ENCODE data around the gene ITIH1. TPM values are rescaled to one million over a fixed set of nuclear protein-coding genes. Genes with fewer than 3 reads are reported as not detected.

Gene ITIH1
- total RNA-seq, 1 donor from 2014 or later = not detected

- Mint-ChIP-seq H3K27me3 (ENCODE audit: unreplicated experiment) (no peaks in the 10 kb centered on the region), H3K36me3 (ENCODE audit: unreplicated experiment) (peaks cover 55% of the 10 kb centered on the region), H3K4me3 (ENCODE audit: unreplicated experiment) (no peak overlapping the region), H3K27ac (ENCODE audit: unreplicated experiment) (no peak overlapping the region), H3K4me1 (ENCODE audit: unreplicated experiment) (no peaks in the 10 kb centered on the region), H3K9me3 (ENCODE audit: unreplicated experiment) (peaks cover 7% of the 10 kb centered on the region)
- TF ChIP-seq CTCF (IDR thresholded peaks at IDR 0.05) = no peak
- DNase-seq (ENCODE audit: extremely low spot score, unreplicated experiment) = no peak
These were observed 23.0 kb upstream of the ITIH1 start for GRCh38 chr3:52754373-52754772.

DNA sequence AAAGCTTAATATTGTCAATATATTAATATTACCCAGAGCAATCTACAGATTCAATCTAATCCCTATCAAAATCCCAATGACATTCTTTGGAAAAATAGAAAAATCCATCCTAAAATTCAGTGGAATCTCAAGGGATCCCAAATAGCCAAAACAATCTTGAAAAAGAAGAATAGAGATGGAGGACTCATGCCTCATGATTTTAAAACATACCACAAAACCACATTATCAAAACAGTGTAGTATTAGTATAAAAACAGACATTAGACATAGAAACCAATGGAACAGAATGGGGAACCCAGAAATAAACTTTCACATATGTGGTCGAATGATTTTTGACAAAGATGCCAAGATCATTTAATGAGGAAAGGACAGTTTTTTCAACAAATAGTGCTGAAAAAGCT lies 21.3 kb upstream of the ITIH1 start:
- no peak for DNase-seq (ENCODE audit: extremely low spot score, unreplicated experiment)
- Mint-ChIP-seq H3K4me3 (ENCODE audit: unreplicated experiment) (no peak overlapping the region), H3K27me3 (ENCODE audit: unreplicated experiment) (no peaks in the 10 kb centered on the region), H3K9me3 (ENCODE audit: unreplicated experiment) (peaks cover 7% of the 10 kb centered on the region), H3K4me1 (ENCODE audit: unreplicated experiment) (no peaks in the 10 kb centered on the region), H3K36me3 (ENCODE audit: unreplicated experiment) (peaks cover 59% of the 10 kb centered on the region), H3K27ac (ENCODE audit: unreplicated experiment) (no peak overlapping the region)
- TF ChIP-seq CTCF (IDR thresholded peaks at IDR 0.05) = no peak

DNA sequence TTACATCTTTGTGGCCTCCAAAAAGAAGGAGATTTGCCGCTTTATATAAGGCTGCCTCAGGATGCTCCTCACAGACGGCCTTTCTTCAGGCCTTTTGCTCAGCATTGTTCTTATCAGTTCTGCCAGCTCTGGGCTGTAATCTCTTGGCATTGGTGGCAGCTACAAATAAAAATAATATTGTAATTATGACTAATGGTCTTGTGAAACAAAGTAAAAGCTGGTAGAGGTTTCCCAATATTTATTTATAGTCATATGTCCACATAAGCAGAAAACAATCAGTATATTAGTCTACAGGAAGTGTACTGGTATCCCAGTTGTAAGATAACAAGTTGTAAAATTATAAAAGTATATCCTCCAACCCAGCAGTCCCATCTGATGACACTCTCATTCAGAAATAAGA lies 13.9 kb upstream of the ITIH1 start:
- Mint-ChIP-seq H3K27me3 (ENCODE audit: unreplicated experiment) (no peaks in the 10 kb centered on the region), H3K36me3 (ENCODE audit: unreplicated experiment) (peaks cover 44% of the 10 kb centered on the region), H3K9me3 (ENCODE audit: unreplicated experiment) (no peaks in the 10 kb centered on the region), H3K27ac (ENCODE audit: unreplicated experiment) (no peak overlapping the region), H3K4me1 (ENCODE audit: unreplicated experiment) (no peaks in the 10 kb centered on the region), H3K4me3 (ENCODE audit: unreplicated experiment) (no peak overlapping the region)
- no peak for DNase-seq (ENCODE audit: extremely low spot score, unreplicated experiment)
- TF ChIP-seq CTCF (IDR thresholded peaks at IDR 0.05) = no peak

- Mint-ChIP-seq H3K9me3 (ENCODE audit: unreplicated experiment) (no peaks in the 10 kb centered on the region), H3K36me3 (ENCODE audit: unreplicated experiment) (peaks cover 5% of the 10 kb centered on the region), H3K27me3 (ENCODE audit: unreplicated experiment) (no peaks in the 10 kb centered on the region), H3K27ac (ENCODE audit: unreplicated experiment) (peak overlapping the region; percentile 17), H3K4me3 (ENCODE audit: unreplicated experiment) (peak overlapping the region; percentile 94), H3K4me1 (ENCODE audit: unreplicated experiment) (peaks cover 16% of the 10 kb centered on the region)
- DNase-seq (ENCODE audit: extremely low spot score, unreplicated experiment) = no peak
- no peak for TF ChIP-seq CTCF (IDR thresholded peaks at IDR 0.05)
These were observed 7.5 kb upstream of the ITIH1 start for GRCh38 chr3:52769786-52770455.

DNA sequence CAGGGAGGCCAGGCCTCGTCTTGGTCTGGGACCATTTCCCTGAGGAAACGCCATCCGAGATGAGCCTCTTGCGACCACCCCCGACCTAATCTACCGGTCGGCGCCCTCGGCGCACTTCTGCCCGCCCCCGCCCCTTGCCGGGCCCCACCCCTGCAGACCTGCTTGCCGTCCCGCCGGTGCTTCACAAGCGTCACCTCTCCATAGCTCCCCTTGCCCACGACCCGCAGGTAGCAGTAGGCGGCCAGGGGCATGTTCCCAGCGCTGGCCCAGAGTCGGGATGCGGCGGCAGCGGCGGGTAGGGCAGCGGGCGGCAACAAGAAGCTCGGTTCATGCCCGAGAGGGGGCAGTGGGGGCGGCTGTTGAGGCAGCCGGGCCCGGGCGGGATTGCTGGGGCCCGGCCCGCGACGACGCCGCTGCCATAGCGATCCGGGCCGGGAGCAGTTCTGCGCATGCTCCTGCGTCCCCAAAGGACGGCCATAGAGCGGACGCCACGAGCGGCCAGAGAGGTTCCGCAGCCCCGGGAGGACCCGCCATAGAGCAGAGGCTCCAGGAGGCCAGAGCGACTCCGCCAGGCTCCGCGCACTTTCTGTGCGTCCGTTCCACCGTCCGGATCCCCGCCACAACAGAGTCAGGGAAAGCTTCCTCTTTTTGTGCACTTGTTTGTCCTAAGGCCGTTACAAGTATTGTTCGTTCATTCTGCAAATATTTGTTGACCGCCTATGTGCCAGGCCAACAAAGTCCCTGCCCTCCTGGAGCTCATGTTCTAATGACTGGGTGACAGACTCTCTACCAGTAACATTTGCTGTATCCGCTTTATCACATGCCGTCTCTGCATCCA lies 6.7 kb upstream of the ITIH1 start, which contains the start of gene NEK4:
Gene NEK4, minus strand, starts transcription at position 445 of the 838 bp plus-strand sequence. Its CDS starts 194 bp downstream, at position 251.
- peak within 1 kb of the TSS; percentile 94 for H3K4me3 Mint-ChIP-seq (ENCODE audit: unreplicated experiment)
- peak; percentile 97 for DNase-seq (ENCODE audit: extremely low spot score, unreplicated experiment)
- H3K27me3 Mint-ChIP-seq (ENCODE audit: unreplicated experiment) = no peaks in the 10 kb centered on the region
- peaks cover 1% of the 10 kb centered on the region for H3K36me3 Mint-ChIP-seq (ENCODE audit: unreplicated experiment)
- H3K4me1 Mint-ChIP-seq (ENCODE audit: unreplicated experiment) = peaks cover 16% of the 10 kb centered on the region
- H3K27ac Mint-ChIP-seq (ENCODE audit: unreplicated experiment) = peak within 1 kb of the TSS; percentile 91
- no peaks in the 10 kb centered on the region for H3K9me3 Mint-ChIP-seq (ENCODE audit: unreplicated experiment)
- peak; percentile 32 for TF ChIP-seq CTCF (IDR thresholded peaks at IDR 0.05)
